Putamen (tissue), 1 donor: Measurements from ENCODE around the gene AOC1.

ENCODE experiments used
- DNase-seq: peaks from one replicate; pipeline ENCODE4 v3.0.0-alpha.2; 2016; ENCODE audit warnings: low spot score

AOC1 gene

DNA sequence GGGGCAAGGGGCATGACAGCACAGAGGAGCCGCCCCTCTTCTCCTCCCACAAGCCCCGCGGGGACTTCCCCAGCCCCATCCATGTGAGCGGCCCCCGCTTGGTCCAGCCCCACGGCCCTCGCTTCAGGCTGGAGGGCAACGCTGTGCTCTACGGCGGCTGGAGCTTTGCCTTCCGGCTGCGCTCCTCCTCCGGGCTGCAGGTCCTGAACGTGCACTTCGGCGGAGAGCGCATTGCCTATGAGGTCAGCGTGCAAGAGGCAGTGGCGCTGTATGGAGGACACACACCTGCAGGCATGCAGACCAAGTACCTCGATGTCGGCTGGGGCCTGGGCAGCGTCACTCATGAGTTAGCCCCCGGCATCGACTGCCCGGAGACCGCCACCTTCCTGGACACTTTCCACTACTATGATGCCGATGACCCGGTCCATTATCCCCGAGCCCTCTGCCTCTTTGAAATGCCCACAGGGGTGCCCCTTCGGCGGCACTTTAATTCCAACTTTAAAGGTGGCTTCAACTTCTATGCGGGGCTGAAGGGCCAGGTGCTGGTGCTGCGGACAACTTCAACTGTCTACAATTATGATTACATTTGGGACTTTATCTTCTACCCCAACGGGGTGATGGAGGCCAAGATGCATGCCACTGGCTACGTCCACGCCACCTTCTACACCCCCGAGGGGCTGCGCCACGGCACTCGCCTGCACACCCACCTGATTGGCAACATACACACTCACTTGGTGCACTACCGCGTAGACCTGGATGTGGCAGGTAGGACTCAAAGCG is 5.1 kb downstream of the AOC1 start:
- no peak for DNase-seq

DNA sequence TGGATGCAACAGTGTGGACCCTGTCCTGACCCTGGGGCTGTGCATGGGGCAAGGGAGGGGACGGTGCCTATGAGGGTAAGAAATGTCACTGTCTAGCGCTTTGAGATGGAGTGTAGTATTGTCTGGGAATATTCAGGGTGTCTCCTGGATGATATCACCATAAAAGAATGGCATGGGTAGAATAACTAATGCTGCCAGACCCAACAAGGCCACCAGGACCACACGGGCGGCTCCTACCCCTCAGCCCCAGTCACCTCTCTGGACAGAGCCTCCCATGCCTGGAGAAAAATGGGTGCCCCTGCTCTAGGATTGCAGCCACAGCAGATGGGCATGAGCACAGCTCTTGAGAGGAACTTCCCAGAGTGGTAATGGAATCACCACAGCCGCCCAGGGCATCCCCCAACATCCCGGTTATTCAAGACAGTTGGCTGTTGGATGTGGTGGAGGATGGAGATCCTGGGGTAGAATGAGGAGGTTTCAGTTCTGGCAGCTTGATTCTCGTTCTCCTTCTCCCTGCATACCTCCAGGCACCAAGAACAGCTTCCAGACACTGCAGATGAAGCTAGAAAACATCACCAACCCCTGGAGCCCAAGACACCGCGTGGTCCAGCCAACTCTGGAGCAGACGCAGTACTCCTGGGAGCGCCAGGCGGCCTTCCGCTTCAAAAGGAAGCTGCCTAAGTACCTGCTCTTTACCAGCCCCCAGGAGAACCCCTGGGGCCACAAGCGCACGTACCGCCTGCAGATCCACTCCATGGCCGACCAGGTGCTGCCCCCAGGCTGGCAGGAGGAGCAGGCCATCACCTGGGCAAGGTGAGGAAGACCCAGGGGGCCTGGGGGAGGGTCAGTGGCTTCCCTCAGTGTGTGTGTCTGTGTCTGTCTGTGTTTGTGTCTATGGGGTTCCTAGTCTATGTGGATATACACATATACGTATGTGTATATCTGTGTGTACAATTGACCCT is 6.2 kb downstream of the AOC1 start:
- no peak for DNase-seq

DNA sequence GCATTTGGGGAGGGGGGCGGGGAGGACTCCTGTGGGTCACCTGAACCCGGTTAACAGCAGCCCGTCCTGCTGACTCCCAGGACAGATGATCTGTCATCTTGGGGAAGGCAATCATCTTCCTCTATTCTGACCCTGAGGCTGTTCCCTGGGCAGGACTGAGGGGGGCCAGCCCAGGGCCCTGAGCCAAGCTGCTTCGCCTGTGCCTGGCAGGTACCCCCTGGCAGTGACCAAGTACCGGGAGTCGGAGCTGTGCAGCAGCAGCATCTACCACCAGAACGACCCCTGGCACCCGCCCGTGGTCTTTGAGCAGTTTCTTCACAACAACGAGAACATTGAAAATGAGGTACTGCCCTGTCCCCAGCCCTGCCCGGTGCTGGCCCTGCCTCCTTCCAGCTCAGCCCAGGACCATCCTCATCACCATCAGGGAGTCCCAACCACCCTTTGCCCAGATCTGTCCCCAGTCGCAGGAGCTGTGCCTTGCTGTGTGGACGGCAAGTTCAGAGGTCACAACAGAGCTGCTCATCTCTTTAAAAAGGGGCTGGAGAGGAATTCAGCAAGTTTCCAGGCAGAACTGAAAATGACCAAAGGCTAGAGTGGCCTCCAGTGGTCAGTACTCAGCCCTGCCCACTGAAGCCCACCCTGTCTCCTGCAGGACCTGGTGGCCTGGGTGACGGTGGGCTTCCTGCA is 8.1 kb downstream of the AOC1 start:
- no peak for DNase-seq

DNA sequence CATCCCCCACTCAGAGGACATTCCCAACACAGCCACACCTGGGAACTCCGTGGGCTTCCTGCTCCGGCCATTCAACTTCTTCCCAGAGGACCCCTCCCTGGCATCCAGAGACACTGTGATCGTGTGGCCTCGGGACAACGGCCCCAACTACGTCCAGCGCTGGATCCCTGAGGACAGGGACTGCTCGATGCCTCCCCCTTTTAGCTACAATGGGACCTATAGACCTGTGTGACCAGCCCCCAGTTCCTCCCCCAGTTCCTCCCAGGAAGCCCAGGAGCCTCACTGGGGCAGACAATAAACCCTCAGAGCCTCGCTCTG is 8.6 kb downstream of the AOC1 start:
- DNase-seq, result no peak

DNA sequence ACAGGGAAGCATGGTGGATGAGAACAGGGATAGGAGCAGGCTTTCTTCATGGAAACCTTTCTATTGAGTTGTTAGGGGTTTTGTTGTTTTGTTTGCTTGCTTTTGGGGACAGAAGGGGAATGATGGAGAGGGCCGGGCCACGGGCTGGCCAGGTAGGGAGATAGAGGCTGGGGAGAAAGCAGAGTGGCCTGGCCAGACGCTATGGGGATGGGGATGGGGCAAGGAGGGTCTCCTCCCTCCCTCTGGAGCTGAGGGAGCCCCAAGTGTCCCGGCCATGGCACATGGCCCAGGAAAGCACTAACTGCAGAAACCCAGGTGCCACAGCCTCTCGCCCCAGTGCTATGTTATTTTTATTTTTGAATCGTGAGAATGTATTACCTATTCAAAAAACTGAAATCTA is 10.0 kb downstream of the AOC1 start:
- DNase-seq, result no peak

DNA sequence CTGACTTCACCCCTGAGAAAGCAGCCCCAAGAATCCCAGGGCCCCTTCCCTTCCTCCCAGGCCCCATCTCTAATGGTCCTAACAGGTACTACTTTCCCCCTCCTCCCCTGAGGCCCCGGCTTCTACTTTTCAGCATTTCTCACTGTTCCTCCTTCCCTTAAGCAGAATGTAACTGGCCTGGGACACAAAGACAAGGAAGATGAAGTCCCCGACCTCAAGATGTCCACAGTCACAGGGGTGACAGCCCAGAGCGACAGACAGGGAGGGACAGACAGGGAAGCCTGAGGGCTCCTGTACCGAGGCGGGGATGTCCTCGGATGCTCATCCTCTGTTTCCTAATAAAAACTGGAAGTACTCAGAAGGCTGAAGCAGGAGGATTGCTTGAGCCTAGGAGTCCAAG is 11.6 kb downstream of the AOC1 start:
- DNase-seq, result no peak

DNA sequence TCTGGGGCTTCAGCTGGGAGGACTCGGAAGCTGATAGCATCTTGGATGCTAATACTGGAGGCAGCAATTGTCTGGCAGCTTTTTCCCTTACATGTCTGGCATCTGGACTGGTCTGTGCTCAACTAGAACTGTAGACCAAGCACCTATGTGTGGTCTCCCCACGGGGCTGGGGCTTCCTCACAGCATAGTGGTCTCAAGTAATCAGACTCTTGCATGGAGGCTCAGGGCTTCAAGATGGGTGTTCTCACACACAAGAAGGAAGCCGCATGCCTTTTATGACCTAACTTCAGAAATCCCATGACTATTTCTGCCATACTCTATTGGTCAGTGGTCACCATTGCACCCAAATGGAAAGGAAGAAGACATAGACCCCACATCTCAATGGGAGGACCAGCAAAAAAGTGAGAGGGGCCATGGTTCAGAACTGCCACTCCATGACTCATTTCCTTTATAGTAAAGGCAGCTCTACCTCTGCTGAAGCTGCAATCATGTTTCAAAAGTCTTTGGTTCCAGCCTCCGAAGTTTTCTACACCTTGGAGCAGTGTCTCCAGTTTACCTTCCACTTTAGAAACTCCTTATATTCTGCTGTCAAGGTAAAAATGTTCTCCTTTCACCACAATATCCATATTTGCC is 14.7 kb downstream of the AOC1 start:
- no peak for DNase-seq

DNA sequence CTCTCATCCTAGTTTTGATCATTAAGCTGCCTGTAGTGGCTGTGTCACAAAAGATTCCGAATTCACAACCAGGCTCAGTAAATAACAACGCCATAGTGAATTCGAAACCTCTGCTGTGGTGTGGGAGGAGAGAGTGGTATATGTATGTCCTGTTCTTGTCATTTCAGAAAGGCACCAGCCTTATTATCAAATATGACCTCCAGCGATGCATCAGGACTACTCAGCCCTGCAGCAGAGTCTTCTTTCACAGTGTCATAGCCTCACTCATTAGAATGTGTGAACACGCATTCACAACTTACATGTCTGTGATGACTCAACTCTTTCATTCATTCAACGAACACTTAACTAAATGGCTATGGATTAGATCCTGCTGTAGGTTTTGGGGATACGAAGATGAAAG is 15.3 kb downstream of the AOC1 start:
- DNase-seq, result no peak

DNA sequence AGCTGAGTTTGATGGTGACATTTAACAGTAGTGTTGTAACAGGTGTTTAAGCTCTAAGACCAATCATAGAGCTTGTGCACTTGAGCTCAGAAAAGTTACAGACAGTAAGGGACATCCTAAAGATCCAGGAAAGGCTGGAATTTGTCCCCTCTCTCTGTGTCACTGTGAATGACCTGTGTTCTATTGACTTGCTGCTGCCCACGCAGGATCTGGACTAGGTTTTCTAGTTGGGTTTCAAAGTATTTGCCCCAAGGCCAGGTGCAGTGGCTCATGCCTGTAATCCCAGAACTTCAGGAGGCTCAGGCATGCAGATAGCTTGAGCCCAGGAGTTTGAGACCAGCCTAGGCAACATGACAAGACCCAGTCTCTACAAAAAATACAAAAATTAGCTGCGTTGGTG is 17.1 kb downstream of the AOC1 start:
- DNase-seq, result no peak

DNA sequence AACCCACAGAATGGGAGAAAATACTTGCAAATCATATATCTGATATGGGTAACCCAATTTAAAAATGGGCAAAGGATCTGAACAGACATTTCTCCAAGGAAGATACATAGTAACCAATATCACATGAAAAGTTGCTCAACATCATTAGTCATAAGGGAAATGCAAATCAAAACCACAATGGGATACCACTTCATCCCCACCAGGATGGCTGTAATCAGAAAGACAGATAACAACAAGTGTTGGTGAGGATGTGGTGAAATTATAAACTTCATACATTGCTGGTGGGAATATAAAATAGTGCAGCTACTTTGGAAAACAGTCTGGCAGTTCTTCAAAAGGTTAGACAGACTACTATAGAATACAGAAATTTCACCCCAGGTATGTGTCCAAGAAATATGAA is 19.3 kb downstream of the AOC1 start:
- no peak for DNase-seq

DNA sequence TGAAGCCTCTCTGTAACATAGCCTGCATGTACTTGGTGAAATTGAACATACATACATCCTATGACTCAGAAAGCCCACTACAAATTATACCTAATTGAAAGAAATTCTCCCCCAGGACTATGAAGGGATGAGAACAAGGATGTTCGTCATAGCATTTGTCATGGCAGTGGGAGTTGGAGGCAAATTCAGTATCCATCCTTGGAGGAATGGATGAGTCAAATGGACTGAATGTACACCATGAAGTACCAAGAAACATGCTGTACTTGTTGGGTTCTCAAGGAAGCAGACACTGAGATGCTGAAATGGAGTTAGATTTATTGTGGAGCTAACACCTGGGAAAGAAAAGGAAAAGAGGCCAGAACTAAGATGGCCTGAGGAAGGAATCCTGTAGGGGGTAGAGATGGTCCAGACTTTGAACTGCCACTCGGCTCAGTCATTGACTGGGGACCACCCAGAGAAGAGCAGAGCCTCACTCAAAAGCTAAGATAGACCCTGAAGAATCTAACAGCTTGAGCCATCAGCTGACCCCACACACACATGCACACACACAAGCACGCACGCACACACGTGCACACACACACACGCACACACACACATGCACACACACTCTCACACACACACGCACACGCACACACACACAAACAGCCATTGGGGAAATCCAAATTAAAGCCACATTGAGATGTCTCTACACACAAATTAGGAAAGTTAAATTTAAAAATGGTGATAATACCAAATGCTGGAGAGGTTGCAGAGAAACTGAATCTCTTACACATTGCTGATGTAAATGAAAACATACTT is 22.3 kb downstream of the AOC1 start:
- DNase-seq, result no peak

DNA sequence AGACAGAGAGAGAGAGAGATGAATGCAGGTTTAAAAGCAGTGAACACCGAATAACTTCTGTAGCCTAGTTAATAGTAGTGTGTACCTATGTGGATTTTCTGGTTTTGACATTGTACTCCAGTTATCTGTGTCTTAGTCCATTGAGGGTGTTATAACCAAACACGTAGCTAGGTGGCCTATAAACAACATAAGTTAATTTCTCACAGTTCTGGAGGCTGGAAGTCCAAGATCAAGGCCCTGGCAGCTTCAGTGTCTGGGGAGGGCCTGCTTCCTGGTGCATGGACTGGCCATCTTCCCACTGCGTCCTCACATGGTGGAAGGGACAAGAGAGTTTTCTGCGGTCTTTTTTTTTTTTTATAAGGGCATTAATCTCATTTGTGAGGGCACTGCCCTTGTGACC is 23.5 kb downstream of the AOC1 start:
- no peak for DNase-seq

DNA sequence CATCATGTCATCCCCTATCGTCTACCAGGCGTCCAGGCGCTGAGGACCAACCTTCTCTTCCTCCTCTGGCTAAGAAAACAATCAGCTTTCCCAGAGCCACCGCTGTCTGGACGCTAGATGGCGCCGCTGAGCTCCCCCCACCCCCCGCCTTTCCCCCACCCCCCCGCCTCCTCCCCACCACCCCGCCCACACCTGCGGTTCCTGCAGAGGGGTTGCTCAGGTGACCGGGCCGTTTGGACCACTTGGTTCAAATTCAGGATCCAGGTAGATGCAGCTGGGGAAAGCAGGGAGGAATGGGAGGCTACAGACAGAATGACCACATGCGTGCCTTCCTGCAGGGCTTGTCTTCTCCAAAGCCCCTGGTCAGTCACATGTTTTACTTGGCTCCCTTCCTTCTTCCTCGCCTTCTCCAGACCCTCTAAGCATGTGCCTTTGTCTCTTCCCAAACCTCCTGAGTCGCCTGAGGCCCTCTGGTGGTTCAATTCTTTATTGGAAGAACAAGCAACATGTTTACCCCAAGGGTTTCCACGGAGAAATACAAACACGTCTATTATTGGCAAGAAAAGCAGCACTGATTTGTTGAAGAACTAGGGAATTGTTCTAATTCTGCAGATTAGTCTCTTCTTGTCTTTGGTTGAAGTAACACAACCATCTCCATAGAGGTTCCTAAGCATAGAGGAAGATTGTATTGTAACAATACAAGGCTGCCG is 24.7 kb downstream of the AOC1 start:
- peak; percentile 65 for DNase-seq

DNA sequence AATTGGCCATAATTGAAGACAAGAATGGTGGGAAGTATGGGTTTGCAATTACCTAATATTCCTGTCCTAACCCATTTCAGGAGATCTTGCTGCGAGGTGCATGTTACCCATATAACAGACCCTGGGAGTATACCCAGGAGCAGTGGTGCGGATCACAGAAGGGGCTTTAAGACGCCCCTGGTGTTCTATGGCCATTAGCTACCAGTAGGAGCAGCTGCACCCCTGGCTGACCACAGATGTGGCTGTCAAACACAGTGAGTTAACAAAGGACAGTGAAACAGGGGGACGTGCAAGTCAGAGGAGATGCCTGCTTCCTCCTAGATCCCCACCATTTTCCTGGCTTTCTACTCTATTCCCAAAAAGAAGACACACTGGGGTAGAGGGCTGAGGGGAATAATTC is 25.2 kb downstream of the AOC1 start:
- no peak for DNase-seq

DNA sequence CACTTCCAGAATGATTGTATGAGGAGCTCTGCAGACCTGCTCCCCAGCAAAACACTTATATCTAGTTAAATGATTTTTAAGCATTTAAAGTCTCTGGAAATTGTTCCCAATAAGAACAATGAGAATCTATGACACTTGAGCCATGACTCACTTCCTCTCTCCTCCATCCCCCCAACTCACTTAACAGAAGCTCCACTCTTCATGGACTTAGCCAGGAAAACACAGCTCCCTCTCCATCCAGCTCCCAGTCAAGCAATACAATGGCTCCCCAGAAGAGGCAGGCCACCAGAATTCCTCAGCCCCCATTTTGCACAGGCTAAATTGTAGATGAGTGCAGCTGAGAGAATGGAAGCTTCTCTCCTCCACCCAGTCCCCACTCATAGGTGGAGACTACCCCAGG is 27.0 kb downstream of the AOC1 start:
- no peak for DNase-seq

DNA sequence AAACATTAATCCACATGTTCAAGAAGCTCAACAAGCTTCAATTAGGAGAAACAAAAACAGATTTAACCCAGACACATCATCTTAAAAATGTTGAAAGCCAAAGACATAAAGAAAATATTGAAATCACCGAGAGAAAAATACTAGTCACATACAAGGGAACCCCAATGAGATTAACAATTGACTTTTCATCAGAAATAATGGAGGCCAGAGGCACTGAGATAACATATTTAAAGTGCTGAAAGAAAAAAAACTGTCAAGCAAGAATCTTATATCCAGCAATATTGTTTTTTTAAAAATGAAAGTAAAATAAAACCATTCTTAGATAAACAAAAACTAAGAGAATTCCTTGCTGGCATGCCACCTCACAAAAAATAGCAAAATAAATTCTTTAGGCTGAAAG is 28.9 kb downstream of the AOC1 start:
- DNase-seq, result no peak

DNA sequence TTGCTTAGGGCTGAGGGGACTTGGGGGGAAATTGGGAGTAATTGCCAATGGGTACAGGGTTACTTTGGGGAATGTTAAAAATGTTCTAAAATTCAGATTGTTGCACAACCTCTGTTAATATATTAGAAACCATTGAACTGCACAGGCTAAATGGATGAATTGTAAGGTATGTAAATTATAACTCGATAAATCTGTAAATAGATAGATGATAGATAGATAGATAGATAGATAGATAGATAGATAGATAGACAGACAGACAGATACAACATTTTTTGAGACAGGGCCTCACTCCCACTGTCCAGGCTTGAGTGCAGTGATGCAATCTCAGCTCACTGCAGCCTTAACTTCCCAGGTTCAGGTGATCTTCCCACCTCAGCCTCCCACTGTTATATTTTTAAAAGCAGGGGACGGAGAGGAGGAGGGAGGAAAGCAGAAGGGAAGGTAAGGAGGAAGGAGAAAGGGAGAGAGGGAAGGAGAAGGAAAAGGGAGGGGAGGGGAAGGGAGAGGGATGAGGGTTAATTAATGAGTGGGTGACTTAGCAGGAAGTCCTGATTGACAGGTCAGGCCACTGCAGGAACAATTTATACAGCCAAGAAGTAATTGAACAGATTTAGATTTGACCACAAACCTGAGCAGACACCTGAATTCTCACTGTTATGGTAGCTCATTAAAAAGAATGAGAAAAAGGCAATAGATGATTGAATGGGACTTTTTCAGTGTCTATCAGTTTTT is 38.7 kb downstream of the AOC1 start:
- no peak for DNase-seq

DNA sequence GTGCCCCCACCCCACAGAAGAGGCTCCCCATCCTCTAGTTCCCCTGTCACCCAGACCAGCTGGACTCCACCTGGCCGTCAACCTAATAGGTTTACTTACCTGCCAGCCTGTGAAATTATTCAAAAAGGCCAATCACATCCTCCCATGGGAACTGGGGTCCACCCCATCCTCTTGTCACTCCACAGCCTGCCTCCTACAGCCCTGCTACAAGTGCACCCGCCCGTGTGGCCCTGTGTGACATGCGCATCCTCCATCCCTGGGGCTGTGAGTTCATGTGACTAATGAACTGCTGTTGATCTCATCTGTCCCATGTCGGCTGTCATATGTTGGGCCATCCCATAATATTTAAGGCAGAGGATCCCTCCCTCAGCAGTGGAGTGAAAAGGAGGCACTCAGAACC is 39.4 kb downstream of the AOC1 start:
- DNase-seq, result no peak

DNA sequence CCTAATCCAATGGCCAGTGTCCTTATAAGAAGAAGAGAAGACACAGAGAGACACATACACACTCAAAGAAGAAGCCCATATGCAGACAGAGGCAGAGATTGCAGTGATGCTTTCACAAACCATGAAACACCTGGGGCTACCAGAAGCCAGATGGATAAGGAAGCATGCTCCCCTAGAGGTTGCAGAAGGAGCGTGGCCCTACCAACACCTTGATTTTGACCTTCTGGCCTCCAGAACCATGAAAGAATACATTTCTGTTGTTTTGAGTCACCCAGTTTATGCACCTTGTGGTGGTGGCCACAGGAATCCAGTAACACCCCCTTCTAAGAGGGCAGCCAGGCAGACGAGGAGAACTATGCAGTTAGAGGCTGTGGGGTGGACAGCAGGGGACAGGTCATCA is 43.5 kb downstream of the AOC1 start:
- DNase-seq, result no peak

DNA sequence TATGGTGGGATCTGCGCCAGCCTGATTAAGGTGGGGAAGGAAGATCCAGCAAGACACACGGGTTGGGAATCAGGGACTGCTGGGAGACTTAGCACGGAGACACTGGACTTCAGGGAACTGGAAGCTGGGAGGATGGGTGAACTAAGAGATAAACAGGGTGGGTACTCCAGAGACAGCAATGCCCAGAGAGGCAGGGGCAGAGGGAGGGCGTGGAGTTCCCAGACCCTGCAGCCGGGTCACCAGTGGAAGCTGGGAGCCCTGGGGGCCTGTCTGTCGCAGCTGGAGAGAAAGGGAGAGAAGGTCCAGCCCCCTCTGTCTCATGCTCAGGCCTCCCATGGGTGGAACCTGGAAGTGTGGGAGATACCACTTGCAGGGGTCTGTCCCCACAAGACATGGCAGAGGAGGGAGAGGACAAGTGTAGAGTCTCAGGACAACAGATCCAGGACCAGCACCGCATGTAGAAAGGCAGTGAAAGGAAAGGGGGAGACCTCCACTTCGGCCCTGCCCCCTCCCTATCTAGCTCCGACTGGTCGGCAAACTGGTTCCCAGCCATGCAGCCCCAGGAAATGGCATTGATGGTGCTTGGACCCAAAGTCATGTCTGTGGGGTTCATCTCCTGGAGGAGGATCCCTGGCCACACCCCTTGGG is 44.4 kb downstream of the AOC1 start:
- no peak for DNase-seq
